Activated gamma-delta T cell treated with Interleukin-2 at 50 U/mL for 16 hours (primary cell): ENCODE measurements around the gene BRINP1.

Experiments used
- DNase-seq: peaks from one replicate; pipeline ENCODE4 v3.0.0-alpha.2; 2020

The BRINP1 gene

GRCh38 chr9:119343059-119343990, 25.9 kb downstream of the BRINP1 start:
- DNase-seq, result no peak

DNA sequence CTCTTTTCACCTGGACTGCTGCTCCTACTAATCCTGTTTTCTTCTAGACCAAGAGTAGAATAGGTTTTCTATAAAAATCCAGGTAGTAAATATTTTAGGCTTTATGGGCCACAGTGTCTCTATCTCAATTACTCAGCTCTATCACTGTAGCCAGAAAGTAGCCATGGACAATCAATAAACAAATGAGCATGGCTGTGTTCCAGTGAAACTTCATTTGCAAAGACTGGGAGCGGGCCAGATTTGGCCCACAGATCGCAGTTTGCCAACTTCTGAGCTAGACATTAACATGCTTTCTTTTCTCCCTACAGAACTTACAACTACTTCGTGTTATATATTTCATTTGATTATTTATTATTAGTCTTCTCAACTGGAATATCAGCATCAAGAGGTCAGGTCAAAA, 30.2 kb downstream of the BRINP1 start:
- no peak for DNase-seq

- no peak for DNase-seq
Observed at GRCh38 chr9:119337573-119337972, 31.7 kb downstream of the BRINP1 start.

- no peak for DNase-seq
Observed at GRCh38 chr9:119334745-119335144, 34.5 kb downstream of the BRINP1 start.

- no peak for DNase-seq
Observed at GRCh38 chr9:119333507-119334229, 35.6 kb downstream of the BRINP1 start.

GRCh38 chr9:119332522-119332921, 36.7 kb downstream of the BRINP1 start:
- DNase-seq, result no peak

- DNase-seq, result no peak
Observed at GRCh38 chr9:119322184-119322583, 47.1 kb downstream of the BRINP1 start.

DNA sequence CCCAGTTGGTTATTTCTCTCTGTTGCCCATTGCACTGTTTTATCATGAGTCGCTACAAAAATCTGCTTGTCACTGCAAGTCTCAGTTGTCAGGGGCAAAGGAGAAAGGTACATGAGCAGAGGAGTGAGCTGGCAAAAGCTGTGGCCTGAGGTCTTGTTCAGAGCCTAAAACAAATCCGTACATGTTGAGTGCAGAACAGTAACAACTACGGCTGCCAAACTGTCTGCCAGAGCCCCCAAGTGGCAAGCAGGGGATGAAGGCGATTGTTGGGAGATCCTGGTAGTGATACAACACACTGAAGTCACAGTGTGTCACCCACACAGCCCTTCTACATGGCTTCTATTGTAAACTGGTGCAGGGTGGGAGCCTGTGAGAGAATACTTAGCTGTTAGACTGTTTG, 50.9 kb downstream of the BRINP1 start:
- DNase-seq, result no peak

DNA sequence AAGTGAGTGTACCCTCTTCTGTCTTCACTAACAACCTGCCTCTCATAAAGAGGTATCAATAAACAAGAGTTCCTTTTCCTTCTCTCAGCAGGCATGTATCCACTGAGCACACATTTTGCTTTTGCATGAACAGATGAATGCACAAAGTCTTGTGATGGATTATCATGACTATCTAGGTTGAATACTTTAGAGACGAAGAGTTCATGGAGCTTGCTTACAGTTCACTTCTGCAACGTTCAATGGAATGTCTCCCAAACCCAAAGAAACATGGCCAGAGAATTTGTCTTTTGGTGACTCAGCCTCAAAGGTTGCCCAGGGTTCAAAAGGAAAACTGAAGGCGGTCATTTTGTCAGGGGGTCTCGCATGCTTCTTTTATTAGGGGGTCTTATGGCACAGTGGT, 55.4 kb downstream of the BRINP1 start:
- no peak for DNase-seq

GRCh38 chr9:119310741-119311140, 58.5 kb downstream of the BRINP1 start:
- DNase-seq, result no peak

GRCh38 chr9:119307471-119307870, 61.8 kb downstream of the BRINP1 start:
- no peak for DNase-seq

DNA sequence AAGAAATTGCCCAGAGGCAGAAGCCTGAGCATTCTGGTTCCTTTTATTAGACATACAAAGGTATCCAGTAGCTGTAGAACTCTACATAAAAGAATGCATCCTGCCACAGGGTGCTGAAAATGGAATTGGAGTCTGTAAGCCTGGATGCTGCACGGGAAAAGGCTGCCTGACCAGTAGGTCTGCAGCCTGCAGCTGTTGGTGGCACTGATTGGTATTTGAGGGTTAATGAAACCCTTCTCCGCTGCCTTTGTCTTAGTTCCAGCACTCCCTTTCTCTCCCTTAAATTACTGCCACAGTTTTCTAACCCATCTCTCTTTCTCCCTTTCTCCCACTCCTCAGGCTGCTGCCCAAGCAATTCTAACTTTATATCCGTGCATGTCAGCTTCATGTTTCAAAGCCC, 64.7 kb downstream of the BRINP1 start:
- no peak for DNase-seq

DNA sequence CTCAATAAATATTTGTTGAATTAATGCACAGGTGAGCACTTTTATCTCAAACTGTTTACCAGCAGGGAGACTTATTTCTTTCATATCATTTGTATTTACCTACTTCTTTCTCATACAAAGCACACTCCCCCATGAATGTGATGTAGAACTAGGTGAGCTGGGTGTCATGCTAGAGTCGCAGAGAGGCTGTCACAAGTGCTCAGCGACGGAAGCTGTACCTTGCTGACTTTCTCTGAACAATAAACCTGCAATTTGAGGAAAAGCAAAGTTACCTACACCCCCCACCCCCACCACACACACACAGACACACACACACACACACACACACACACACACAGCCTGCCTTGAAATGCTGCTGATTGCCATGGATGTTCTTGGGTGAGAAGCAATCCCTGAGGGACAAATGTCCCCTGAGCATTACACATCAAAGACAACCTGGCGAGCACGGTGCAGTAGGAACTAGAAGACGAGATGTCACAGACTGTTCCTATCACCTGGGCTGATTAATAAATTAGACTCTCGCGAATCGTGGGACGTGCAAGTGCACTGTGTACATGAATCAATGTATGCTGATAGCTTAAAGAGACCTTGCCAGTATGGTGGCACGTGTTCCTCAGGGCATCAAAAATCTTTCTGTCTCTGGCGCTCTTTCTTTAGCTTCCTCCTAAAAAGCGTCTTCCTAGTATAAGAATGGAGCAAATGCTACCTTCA, 66.1 kb downstream of the BRINP1 start:
- no peak for DNase-seq

- no peak for DNase-seq
Observed at GRCh38 chr9:119298076-119298853, 71.0 kb downstream of the BRINP1 start.

GRCh38 chr9:119291554-119291953, 77.7 kb downstream of the BRINP1 start:
- DNase-seq, result no peak

DNA sequence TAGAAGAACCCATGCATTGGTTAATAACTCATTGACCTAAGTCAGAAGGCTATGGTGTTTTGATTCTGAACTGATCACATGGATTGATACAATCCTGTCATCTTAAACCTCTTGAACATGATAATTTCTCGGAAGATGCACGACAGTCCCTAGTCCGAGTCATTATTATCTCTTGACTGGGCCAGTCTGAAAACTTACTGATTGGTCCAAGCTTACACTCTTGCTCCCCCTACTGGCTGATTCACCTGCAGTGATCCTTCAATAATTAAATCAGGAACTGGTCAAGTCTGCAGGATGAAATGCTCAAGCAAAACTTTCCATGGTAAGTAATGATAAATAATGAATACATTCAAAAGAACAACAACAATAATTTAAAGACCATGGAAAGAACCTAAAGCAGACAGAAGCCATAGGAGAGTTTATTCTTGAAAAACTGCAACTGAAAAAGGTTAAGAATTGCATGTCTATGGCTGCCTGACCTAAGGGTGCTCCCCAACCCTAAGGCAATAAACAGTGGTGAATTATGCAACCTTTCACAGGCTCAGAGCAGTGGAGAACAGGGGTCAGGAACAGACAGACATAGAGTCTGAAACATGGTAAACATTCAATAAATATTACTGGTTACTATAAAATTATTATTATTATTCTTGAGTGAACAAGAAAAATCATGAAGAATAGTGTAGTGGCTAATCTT, 79.3 kb downstream of the BRINP1 start:
- no peak for DNase-seq

DNA sequence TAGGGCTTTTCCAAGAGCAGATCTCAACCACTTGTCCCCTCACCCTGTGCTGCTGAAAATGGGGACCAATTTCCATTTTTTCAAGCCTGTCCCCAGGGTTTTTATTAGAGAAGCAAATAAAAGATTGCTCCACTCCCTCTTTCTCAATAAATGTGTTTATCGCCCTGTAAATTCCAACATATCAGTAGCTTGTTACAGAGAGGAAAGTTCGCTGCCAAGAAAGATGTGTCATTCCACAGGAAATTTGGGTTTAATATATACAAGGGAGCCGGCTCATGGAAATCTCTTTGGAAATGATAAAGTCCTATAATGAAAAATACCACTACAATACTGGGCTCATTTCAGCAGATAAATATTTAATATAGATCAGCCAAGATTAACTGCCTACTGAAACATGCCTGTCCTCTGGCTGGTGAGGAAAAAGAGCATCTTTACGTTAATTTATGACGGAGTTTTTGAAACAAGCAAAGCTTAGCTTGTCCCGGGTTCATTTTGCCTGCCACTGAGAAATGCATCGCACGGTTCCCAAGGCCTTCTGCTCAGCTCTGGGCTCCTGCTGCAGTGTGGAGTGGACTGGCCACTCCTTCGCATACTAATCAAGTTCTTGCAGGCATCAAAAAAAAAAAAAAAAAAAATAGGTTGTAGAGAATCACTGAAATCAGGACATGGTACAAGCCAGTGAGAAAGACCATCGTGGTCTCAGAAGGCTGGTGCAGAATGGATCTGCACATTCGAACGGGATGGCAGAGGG, 84.5 kb downstream of the BRINP1 start:
- no peak for DNase-seq

DNA sequence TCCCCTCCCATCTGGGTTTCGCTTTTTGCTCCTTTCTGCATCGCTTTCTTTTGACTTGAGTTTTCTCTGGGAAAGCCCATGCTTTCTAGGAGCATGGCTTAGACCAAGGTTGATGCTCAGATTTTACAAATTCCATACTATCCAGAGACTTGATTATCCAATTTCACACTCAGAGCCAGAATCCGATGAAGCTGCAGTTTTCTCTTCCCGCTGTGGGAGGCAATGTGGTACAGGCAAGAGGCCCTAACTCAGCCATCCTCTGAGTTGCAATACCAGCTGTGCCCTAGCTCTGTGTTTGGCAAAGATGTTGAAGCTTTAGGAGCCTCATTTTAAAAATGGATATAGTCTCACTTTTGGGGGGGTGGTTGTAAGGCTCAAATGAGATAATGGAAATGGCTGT, 85.1 kb downstream of the BRINP1 start:
- DNase-seq, result no peak

DNA sequence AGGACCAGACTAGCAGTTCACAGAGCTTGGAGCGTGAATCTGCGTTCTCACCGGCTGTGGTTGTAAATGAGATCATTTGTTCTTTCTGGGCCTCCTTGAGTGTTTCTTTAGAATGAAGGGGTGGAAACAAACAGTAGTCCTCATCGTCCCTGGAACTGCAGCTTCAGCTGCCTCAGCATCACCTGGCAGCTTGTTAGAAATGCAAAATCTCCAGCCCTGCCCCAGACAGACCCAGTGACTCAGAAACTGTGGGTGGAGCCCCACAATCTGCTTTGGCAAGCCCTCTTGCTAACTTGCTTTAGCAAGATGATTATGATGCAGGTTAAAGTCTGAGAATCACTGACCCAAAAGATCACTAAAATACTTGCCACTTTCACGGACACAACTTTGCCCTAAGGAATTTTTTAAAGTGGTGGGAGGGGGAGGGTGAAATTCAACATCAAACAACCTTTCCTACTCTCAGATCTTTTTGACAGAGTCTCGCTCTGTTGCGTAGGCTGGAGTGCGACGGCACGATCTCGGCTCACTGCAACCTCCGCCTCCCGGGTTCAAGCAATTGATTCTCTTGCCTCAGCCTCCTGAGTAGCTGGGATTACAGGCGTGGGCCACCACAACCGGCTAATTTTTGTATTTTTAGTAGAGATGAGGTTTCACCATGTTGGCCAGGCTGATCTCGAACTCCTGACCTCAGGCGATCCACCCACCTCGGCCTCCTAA, 86.0 kb downstream of the BRINP1 start:
- no peak for DNase-seq

DNA sequence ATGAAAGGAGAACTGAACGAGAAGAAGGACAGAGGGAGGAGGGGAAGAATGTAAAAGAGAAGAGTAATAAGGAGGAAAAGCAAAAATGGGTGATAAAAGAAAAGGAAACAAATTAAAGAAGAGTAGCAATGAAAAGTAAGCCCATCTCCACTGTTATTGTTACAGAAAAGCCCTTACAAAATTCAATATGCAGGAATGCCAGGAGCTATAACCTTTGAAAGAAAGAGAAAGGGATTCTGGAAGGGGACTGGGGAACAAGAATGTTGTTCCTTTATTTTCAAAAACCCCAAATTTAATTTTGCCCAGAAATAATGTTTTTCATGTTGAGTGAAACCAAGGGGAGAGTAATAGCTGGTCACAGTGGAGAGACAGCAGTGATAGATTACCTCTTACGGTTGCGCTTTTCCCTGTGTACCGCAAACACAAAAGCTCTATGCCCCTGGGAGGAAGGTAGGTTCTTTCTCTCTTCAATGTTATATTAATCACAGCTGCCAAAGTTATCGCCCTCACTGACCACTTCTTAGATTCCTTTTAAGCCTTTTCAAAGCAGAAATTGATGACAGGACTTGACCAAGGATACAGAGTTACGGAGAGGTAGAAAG, 86.7 kb downstream of the BRINP1 start:
- DNase-seq, result no peak
